ENCODE measurements around the gene TAF10.

- TF ChIP-seq CTCF (conservative IDR thresholded peaks at IDR 0.05) (no peak), ZFX (IDR thresholded peaks at IDR 0.05) (no peak)
Observed at GRCh38 chr11:6647836-6648235, 35.8 kb upstream of the TAF10 start.

Measured in C4-2B (cell line).